Mucosa of rectum (tissue), 2 donors: Measurements from ENCODE around the gene TAF4.

ENCODE experiments used
- H3K27ac ChIP-seq, 2 donors: one replicate each; pipeline ENCODE4 v1.7.0; 2013; ENCODE audit warnings: inconsistent platforms in 2 of 2, low read depth in 2 of 2, low read length in 2 of 2
- H3K27me3 ChIP-seq, 2 donors: one replicate each; pipeline ENCODE4 v1.7.0; 2013; ENCODE audit warnings: low read length in 2 of 2; ENCODE audit not compliant: control insufficient read depth in 2 of 2, insufficient read depth in 2 of 2
- H3K36me3 ChIP-seq, 2 donors: one replicate each; pipeline ENCODE4 v1.7.0; 2013; ENCODE audit warnings: low read length in 2 of 2; ENCODE audit not compliant: control insufficient read depth in 2 of 2, insufficient read depth in 2 of 2
- H3K4me1 ChIP-seq, 2 donors: one replicate each; pipeline ENCODE4 v1.7.0; 2013; ENCODE audit warnings: low read length in 2 of 2, mild to moderate bottlenecking in 1 of 2; ENCODE audit not compliant: control insufficient read depth in 2 of 2, insufficient read depth in 2 of 2
- H3K4me3 ChIP-seq, 2 donors: one replicate each; pipeline ENCODE4 v1.7.0; 2013; ENCODE audit warnings: low read length in 2 of 2
- H3K9ac ChIP-seq, 2 donors: one replicate each; pipeline ENCODE4 v1.7.0; 2013; ENCODE audit warnings: low read length in 2 of 2, low read depth in 1 of 2, mild to moderate bottlenecking in 1 of 2
- H3K9me3 ChIP-seq, 2 donors: one replicate each; pipeline ENCODE4 v1.7.0; 2013; ENCODE audit warnings: low read length in 2 of 2; ENCODE audit not compliant: control insufficient read depth in 2 of 2
- donor health status: healthy.
- donor health status: Normal muscosa, but diverticular disease.

TAF4 gene

GRCh38 chr20:61932199-61932592 lies 133.5 kb downstream of the TAF4 start:
- Histone ChIP-seq H3K27me3 (peaks cover 0 to 5% of the 10 kb centered on the region in 2 donors), H3K36me3 (no peaks in the 10 kb centered on the region), H3K27ac (no peak overlapping the region), H3K4me1 (no peaks in the 10 kb centered on the region), H3K4me3 (no peak overlapping the region), H3K9ac (no peak overlapping the region), H3K9me3 (no peaks in the 10 kb centered on the region)

GRCh38 chr20:61931476-61932198 lies 134.0 kb downstream of the TAF4 start:
- Histone ChIP-seq H3K36me3 (no peaks in the 10 kb centered on the region), H3K4me3 (no peak overlapping the region), H3K27me3 (peaks cover 0 to 5% of the 10 kb centered on the region in 2 donors), H3K4me1 (no peaks in the 10 kb centered on the region), H3K9ac (no peak overlapping the region), H3K9me3 (no peaks in the 10 kb centered on the region), H3K27ac (no peak overlapping the region)

GRCh38 chr20:61930776-61931475 lies 134.8 kb downstream of the TAF4 start:
- Histone ChIP-seq H3K9ac (no peak overlapping the region), H3K36me3 (no peaks in the 10 kb centered on the region), H3K4me1 (no peaks in the 10 kb centered on the region), H3K27me3 (peaks cover 0 to 5% of the 10 kb centered on the region in 2 donors), H3K4me3 (no peak overlapping the region), H3K27ac (no peak overlapping the region), H3K9me3 (no peaks in the 10 kb centered on the region)

- H3K4me1 ChIP-seq, result no peaks in the 10 kb centered on the region
- no peak overlapping the region for H3K9ac ChIP-seq
- no peaks in the 10 kb centered on the region for H3K36me3 ChIP-seq
- H3K27me3 ChIP-seq, result peaks cover 0 to 5% of the 10 kb centered on the region in 2 donors
- no peaks in the 10 kb centered on the region for H3K9me3 ChIP-seq
- no peak overlapping the region for H3K27ac ChIP-seq
- no peak overlapping the region for H3K4me3 ChIP-seq
Observed at GRCh38 chr20:61929971-61930666, 135.6 kb downstream of the TAF4 start.

- Histone ChIP-seq H3K4me3 (no peak overlapping the region), H3K4me1 (no peaks in the 10 kb centered on the region), H3K9ac (no peak overlapping the region), H3K27ac (no peak overlapping the region), H3K27me3 (peaks cover 0 to 5% of the 10 kb centered on the region in 2 donors), H3K9me3 (no peaks in the 10 kb centered on the region), H3K36me3 (no peaks in the 10 kb centered on the region)
Observed at GRCh38 chr20:61929561-61929960, 136.1 kb downstream of the TAF4 start.

GRCh38 chr20:61927826-61928541 lies 137.7 kb downstream of the TAF4 start:
- Histone ChIP-seq H3K27ac (no peak overlapping the region), H3K4me3 (no peak overlapping the region), H3K9ac (no peak overlapping the region), H3K36me3 (no peaks in the 10 kb centered on the region), H3K4me1 (no peaks in the 10 kb centered on the region), H3K9me3 (no peaks in the 10 kb centered on the region), H3K27me3 (peaks cover 0 to 5% of the 10 kb centered on the region in 2 donors)

GRCh38 chr20:61927193-61927825 lies 138.4 kb downstream of the TAF4 start:
- no peaks in the 10 kb centered on the region for H3K4me1 ChIP-seq
- no peak overlapping the region for H3K4me3 ChIP-seq
- no peaks in the 10 kb centered on the region for H3K9me3 ChIP-seq
- H3K27ac ChIP-seq, result no peak overlapping the region
- no peaks in the 10 kb centered on the region for H3K36me3 ChIP-seq
- no peak overlapping the region for H3K9ac ChIP-seq
- peaks cover 0 to under 1% of the 10 kb centered on the region in 2 donors for H3K27me3 ChIP-seq

DNA sequence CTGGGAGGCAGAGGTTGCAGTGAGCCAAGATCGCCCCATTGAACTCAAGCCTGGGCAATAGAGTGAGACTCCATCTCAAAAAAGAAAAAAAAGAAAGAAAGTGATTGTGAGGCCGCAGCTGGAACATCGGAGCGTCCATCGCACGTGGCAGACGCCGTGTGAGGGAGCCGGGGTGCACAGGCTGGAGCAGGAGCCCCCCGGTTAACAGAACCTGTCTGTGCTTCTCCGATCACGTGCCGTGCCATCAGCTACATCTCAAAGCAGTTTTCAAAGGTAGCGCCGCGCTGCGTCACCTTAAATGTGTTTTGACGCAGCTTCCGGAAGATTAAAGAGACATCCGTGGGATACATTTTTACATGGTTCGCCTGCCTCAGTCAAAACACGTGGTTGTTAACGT lies 138.9 kb downstream of the TAF4 start:
- Histone ChIP-seq H3K27me3 (no peaks in the 10 kb centered on the region), H3K4me3 (no peak overlapping the region), H3K9me3 (no peaks in the 10 kb centered on the region), H3K9ac (no peak overlapping the region), H3K36me3 (no peaks in the 10 kb centered on the region), H3K4me1 (no peaks in the 10 kb centered on the region), H3K27ac (no peak overlapping the region)

DNA sequence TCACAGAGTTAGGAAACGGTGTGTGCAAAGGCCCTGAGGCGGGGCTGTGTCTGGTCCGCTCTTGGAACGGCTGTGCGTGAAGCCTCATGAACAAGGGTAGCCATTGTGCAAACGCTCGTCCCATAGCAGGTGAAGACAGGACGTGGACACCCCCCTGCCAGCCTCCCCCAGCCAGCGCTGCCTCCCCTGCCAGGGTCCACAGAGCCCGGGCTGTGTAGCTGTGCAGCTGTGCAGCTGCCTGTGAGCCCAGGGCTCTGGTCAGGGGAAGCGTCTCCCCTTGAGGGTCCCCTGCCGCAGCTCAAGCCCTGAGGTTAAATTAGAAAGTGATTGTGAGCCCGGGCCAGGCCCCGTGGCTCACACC lies 139.4 kb downstream of the TAF4 start:
- H3K27me3 ChIP-seq, result no peaks in the 10 kb centered on the region
- no peak overlapping the region for H3K9ac ChIP-seq
- no peak overlapping the region for H3K4me3 ChIP-seq
- no peaks in the 10 kb centered on the region for H3K36me3 ChIP-seq
- H3K4me1 ChIP-seq, result no peaks in the 10 kb centered on the region
- H3K9me3 ChIP-seq, result no peaks in the 10 kb centered on the region
- H3K27ac ChIP-seq, result no peak overlapping the region
